GM19463 (cell line): ENCODE measurements around the gene JUNB.

Experiments used
- ATAC-seq: cut with Tn5 transposase; IDR thresholded peaks from one replicate; pipeline ENCODE4 v1.9.1; 2021; ENCODE audit warnings: mild to moderate bottlenecking, moderate library complexity; ENCODE audit not compliant: unreplicated experiment

The JUNB gene

GRCh38 chr19:12773571-12773970, 17.7 kb upstream of the JUNB start:
- no peak for ATAC-seq

DNA sequence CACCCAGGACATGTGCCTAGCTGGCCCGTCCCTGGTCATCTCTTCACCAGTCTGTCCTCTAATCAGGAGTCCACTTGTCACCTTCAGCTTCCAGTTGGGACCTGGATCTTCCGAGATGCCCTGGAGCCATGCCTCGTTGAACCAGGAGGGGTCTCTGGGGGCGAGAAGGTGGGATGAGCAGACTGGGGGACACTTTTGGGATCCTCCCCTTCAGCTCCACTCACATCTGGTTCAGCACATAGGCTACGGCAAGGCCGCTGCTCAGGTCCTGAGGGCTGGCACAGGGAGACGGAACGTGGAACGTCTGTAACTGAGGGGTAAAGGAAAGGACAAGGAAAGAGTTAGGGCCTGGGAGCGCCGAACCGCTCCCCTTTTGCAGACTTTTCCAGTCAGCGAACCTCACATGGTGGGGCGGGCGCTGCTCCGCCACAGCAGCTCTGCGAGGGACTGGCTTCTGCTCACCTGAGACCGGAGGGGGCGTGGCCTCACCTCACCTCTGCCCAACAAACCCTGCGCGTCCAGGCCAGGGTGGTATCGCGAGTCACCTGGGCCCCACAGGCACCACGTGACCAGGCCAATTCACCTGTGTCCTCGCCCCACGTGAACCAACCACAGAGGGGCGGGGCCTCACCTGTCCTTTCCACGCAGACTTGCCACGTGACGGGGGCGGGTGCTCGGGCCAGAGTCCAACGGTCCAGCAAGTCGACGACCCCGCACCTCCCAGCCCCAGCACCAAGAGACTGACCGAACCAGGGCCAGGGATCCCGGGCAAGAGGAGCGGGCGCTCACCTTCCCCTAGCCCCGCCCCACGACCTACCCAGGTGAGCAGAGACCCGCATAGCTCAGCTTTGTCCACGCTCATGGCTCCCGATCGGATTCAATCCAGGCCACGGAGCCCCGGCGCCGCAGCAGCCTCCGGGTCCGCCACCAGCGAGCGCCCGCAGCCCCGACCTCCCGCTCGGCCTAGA, 16.4 kb upstream of the JUNB start, which contains the start of gene HOOK2:
Gene HOOK2 (minus strand): TSS at position 965 of the 968 bp plus-strand sequence. CDS start 103 bp downstream, at position 862.
- no peak for ATAC-seq

GRCh38 chr19:12777217-12778016, 13.9 kb upstream of the JUNB start:
- ATAC-seq, result no peak

DNA sequence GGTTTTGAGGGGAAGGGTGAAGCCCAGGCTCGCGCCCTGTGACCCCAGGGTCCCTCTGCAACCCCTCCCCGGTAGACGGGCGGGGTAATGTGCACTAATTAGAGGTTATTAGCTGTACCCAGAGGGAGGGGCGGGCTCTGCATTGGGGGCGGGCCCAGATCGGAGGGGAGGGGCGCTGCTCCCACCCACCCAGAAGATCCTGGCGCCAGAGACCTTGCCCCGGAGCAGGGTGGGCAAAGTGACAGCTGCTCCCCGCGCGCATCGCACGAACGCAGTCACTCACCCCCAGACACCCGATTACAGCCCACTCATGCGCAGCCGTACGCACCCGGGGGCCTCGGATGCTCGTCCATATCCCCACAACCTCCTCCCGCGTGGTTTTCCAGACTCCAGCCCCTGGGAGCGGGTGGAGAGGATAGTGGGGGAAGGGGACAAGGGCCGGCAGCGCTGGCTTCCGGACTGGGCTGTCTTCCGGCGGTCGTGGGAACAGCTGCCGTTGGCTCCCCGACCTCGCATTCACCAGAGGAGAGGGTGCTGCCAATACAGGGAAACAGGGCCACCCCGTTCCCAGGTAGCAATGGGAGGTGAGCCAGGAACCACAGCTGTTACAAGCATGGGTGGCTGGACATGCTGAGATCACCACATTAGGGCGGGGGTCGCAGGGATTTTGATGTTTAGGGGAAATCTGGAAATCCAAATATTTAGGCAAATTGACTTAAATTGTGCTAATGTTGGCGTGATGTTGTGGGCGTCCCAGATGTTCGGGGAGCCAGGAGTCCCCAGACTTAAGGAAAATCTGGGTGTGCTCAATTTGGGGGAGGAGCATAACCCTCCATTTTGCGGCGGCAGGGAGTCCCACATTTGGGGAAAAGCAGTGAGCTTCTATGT, 13.0 kb upstream of the JUNB start:
- ATAC-seq, result no peak

GRCh38 chr19:12778905-12779161, 12.5 kb upstream of the JUNB start:
- no peak for ATAC-seq

- no peak for ATAC-seq
Measured at GRCh38 chr19:12779162-12779993, 11.9 kb upstream of the JUNB start.

DNA sequence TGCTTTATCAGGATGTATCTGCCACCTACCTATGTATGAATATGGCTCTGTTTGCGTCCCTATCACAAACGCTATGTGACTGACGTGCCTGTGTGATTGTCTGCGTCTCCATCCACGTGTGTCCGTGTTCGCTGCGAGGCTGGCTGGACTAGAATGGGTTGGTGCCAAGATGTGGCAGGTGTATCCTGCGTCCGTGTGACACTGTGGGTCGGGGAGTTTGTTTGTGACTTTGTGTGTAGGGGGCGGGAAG, 9.2 kb upstream of the JUNB start:
- ATAC-seq, result no peak

DNA sequence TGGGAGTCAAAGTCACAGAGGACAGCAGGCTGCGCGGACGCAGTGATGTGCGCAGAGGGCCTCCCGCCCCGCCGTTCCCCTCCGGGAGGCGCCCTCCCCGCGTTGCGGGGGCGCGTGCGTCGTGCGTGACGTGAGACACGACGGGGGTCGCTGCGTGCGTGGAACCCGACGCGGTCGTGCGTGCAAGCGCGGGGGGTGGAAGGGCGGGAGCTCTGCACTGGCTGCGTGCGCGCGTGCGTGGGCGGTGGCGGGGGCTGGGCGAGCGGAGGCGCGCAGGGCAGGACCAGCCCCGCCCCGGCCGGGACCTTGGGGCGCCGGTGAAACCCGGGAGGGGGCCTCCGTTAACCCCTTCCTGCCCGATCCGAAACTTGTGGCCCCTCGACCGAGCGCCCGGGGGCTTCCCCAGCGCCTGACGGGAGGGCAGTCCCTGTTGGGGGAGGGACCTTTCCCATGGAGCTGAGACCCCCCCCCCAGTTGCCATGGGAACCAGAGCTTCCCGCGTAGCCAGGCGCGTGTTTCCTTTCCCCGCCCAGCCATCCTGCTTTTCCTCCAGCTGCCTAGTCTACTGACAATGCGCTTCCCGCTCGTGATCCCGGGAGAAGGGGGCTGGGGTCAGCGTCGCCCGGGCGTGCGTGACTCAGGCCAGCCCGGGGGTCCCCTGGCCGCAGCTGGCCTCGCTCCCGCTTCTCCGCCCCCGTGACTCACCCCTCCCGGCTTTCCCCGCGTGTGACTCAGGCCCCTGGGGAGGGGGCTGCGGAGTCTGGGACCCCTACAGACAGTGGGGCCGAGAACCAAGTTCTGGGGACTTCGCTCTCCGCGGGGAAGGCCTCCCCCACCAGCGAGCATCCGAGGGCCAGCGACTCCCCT, 8.6 kb upstream of the JUNB start:
- ATAC-seq, result peak; percentile 35

GRCh38 chr19:12783291-12783848, 7.9 kb upstream of the JUNB start:
- no peak for ATAC-seq

- ATAC-seq, result no peak
Measured at GRCh38 chr19:12783849-12784393, 7.4 kb upstream of the JUNB start.

GRCh38 chr19:12784394-12784870, 6.9 kb upstream of the JUNB start:
- ATAC-seq, result no peak

DNA sequence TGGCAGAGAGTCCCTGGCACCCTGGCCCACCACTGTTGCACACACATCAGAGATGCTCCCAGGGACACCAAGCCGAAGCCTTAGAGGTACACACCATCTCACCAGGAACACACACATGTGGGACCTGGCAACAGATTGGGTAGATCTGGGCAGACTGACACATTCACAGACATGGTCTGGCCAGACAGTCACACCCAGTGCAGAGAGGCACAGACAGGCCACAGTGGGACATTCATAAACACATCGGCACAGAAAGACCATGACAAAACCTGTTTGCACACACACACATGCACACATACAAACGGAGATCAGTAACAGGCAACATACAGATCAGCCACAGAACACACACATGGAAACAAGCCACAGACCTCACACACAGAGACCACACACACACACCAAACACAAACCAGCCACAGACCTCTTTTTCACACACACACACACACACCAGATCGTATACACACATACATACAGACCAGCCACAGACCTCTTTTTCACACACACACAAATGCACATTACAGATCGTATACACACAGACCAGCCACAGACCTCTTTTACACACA, 6.3 kb upstream of the JUNB start:
- ATAC-seq, result no peak

DNA sequence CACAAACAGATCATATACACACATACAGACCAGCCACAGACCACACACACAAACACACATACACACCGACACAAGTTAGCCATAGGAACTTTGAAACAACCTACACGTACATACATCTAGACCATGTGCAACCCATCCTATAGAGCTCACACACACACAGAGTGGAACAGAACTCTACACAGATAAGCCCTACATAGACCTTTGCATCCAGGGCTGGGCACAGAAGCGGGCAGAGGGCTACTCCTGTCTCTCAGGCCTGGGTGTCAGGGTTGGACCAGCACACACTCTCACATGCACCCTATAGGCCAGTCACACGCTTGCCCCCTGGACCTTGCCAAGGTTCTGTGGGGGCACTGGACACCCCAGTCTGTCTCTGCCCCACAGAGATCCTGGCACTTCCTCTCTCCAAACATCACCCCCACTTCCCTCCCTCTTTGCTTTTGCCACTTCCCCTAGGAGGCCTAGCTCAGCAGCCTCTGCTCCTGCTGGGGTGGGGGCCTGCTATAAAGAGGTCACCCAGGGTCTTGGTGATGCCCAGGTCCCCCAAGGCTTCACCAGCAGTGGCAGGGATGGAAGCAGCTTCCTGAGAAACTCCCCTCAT, 5.8 kb upstream of the JUNB start:
- ATAC-seq, result no peak

DNA sequence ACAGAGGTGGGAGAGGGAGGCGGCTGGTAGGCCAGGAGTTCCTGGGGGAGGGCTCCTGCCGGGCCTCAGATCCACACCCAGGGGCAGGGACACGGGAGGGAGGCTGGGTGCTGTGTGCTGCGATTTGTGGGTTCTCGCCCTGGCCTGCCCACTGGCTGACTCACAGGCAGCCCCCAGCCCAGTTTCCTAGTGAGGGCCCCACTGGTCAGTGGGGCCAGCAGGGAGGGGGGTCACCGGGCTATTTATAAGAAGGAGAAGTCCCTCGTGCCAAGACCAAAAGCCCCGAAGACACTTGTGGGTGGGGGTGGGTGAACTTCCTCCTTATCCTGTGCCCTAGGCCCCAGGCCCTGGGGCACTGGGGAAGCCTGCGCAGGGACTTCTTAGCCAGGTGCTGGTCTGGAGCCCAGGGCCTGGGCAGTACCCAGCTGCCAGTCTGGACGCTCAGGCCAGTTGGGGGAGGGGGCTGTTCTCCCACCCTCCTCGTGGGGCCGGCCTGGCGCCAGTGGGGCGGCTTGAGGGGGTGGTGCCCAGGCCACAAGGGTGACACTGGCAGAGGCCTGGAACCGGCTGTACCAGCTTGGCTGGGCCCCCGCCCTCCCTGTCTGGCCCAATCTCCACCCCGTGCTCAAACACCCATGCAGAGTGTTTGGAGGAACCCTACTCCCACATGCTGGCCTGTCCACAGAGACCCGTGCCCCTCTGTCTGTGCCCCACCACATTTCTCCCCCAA, 5.0 kb upstream of the JUNB start:
- ATAC-seq, result no peak

DNA sequence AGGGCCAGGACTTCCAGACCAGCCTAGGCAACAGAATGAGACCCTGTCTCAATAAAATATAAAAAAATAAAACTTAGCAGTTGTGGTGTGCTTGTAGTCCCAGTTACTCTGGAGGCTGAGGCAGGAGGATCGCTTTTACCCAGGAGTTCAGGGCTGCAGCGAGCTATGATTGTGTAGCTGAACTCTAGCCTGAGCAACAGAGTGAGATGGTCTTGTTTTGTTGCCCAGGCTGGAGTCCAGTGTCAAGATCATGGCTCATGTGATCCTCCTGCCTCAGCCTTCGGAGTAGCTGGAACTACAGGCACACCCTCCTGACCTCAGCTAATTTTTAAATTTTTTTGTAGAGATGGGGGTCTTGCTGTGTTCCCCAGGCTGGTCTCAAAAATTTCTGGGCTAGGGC, 4.3 kb upstream of the JUNB start:
- ATAC-seq, result no peak

DNA sequence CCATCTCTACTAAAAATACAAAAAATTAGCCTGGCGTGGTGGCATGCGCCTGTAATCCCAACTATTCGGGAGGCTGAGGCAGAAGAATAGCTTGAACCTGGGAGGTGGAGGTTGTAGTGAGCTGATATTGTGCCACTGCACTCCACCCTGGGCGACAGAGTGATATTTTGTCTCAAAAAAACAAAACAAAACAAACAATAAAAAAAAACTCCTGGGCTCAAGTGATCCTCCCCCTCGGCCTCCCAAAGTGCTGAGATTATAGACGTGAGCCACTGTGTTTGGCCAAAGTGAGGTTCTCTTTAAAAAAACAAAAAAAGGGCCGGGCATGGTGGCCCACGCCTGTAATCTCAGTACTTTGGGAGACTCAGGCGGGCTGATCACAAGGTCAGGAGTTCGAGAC, 3.8 kb upstream of the JUNB start:
- ATAC-seq, result no peak

- no peak for ATAC-seq
Measured at GRCh38 chr19:12788042-12788681, 3.1 kb upstream of the JUNB start.
